Muscle layer of colon (tissue), 2 donors: ENCODE results near the gene TAF4.

Source experiments
- H3K27ac ChIP-seq: one replicate; pipeline ENCODE4 v1.7.0; 2013; ENCODE audit warnings: low read depth, mild to moderate bottlenecking, low read length, moderate library complexity
- H3K27me3 ChIP-seq, 2 donors: one replicate each; pipeline ENCODE4 v1.7.0; 2013; ENCODE audit warnings: low read length in 2 of 2, mild to moderate bottlenecking in 2 of 2; ENCODE audit not compliant: insufficient read depth in 2 of 2, control insufficient read depth in 1 of 2
- H3K36me3 ChIP-seq: one replicate; pipeline ENCODE4 v1.7.0; 2013; ENCODE audit warnings: mild to moderate bottlenecking, low read length; ENCODE audit not compliant: insufficient read depth
- H3K4me1 ChIP-seq: one replicate; pipeline ENCODE4 v1.7.0; 2013; ENCODE audit warnings: mild to moderate bottlenecking, low read length; ENCODE audit not compliant: insufficient read depth
- H3K4me3 ChIP-seq, 2 donors: one replicate each; pipeline ENCODE4 v1.7.0; 2013; ENCODE audit warnings: low read length in 2 of 2, low read depth in 1 of 2, mild to moderate bottlenecking in 1 of 2, moderate library complexity in 1 of 2
- H3K9ac ChIP-seq: one replicate; pipeline ENCODE4 v1.7.0; 2013; ENCODE audit warnings: low read length
- H3K9me3 ChIP-seq: one replicate; pipeline ENCODE4 v1.7.0; 2013; ENCODE audit warnings: mild to moderate bottlenecking, low read length
- donor health status: abdominal sarcoma.
- donor health status: Adenocarcinoma of cecum.

The TAF4 gene

GRCh38 chr20:61931476-61932198 lies 134.0 kb downstream of the TAF4 start:
- peaks cover 0 to 4% of the 10 kb centered on the region in 2 donors for H3K27me3 ChIP-seq
- no peaks in the 10 kb centered on the region for H3K9me3 ChIP-seq
- no peak overlapping the region for H3K4me3 ChIP-seq
- no peak overlapping the region for H3K9ac ChIP-seq
- no peak overlapping the region for H3K27ac ChIP-seq
- H3K4me1 ChIP-seq: no peaks in the 10 kb centered on the region
- H3K36me3 ChIP-seq: no peaks in the 10 kb centered on the region

- no peaks in the 10 kb centered on the region for H3K9me3 ChIP-seq
- peaks cover 0 to 4% of the 10 kb centered on the region in 2 donors for H3K27me3 ChIP-seq
- no peaks in the 10 kb centered on the region for H3K36me3 ChIP-seq
- H3K9ac ChIP-seq: no peak overlapping the region
- H3K4me1 ChIP-seq: no peaks in the 10 kb centered on the region
- no peak overlapping the region for H3K4me3 ChIP-seq
- H3K27ac ChIP-seq: no peak overlapping the region
Measured at GRCh38 chr20:61930776-61931475, 134.8 kb downstream of the TAF4 start.

GRCh38 chr20:61929971-61930666 lies 135.6 kb downstream of the TAF4 start:
- H3K9ac ChIP-seq: no peak overlapping the region
- peaks cover 0 to 4% of the 10 kb centered on the region in 2 donors for H3K27me3 ChIP-seq
- no peaks in the 10 kb centered on the region for H3K36me3 ChIP-seq
- H3K4me1 ChIP-seq: no peaks in the 10 kb centered on the region
- H3K9me3 ChIP-seq: no peaks in the 10 kb centered on the region
- H3K27ac ChIP-seq: no peak overlapping the region
- H3K4me3 ChIP-seq: no peak overlapping the region

GRCh38 chr20:61929561-61929960 lies 136.1 kb downstream of the TAF4 start:
- H3K36me3 ChIP-seq: no peaks in the 10 kb centered on the region
- H3K27ac ChIP-seq: no peak overlapping the region
- no peak overlapping the region for H3K4me3 ChIP-seq

GRCh38 chr20:61927826-61928541 lies 137.7 kb downstream of the TAF4 start:
- Histone ChIP-seq H3K9me3 (no peaks in the 10 kb centered on the region), H3K36me3 (no peaks in the 10 kb centered on the region), H3K9ac (no peak overlapping the region), H3K27ac (no peak overlapping the region), H3K4me3 (no peak overlapping the region), H3K27me3 (peaks cover 0 to 4% of the 10 kb centered on the region in 2 donors), H3K4me1 (no peaks in the 10 kb centered on the region)

More at GRCh38 chr20:61929561-61929960, 136.1 kb downstream of the TAF4 start:
- peaks cover 0 to 4% of the 10 kb centered on the region in 2 donors for H3K27me3 ChIP-seq
- H3K4me1 ChIP-seq: no peaks in the 10 kb centered on the region
- H3K9ac ChIP-seq: no peak overlapping the region
- H3K9me3 ChIP-seq: no peaks in the 10 kb centered on the region

- no peaks in the 10 kb centered on the region for H3K36me3 ChIP-seq
- no peak overlapping the region for H3K9ac ChIP-seq
- H3K9me3 ChIP-seq: no peaks in the 10 kb centered on the region
- no peaks in the 10 kb centered on the region for H3K4me1 ChIP-seq
- H3K27ac ChIP-seq: no peak overlapping the region
- peaks cover 0 to 4% of the 10 kb centered on the region in 2 donors for H3K27me3 ChIP-seq
- H3K4me3 ChIP-seq: no peak overlapping the region
Measured at GRCh38 chr20:61927193-61927825, 138.4 kb downstream of the TAF4 start.

- Histone ChIP-seq H3K4me3 (no peak overlapping the region), H3K27me3 (peaks cover 0 to 4% of the 10 kb centered on the region in 2 donors), H3K27ac (no peak overlapping the region), H3K9me3 (no peaks in the 10 kb centered on the region), H3K36me3 (no peaks in the 10 kb centered on the region), H3K9ac (no peak overlapping the region), H3K4me1 (no peaks in the 10 kb centered on the region)
Measured at GRCh38 chr20:61926796-61927192, 138.9 kb downstream of the TAF4 start.

- H3K27ac ChIP-seq: no peak overlapping the region
- no peak overlapping the region for H3K4me3 ChIP-seq
- H3K4me1 ChIP-seq: no peaks in the 10 kb centered on the region
- no peaks in the 10 kb centered on the region for H3K36me3 ChIP-seq
- no peaks in the 10 kb centered on the region for H3K9me3 ChIP-seq
- H3K9ac ChIP-seq: no peak overlapping the region
- peaks cover 0 to 4% of the 10 kb centered on the region in 2 donors for H3K27me3 ChIP-seq
Measured at GRCh38 chr20:61926253-61926613, 139.4 kb downstream of the TAF4 start.

GRCh38 chr20:61925555-61926252 lies 140.0 kb downstream of the TAF4 start:
- H3K4me1 ChIP-seq: no peaks in the 10 kb centered on the region
- no peak overlapping the region for H3K27ac ChIP-seq
- no peak overlapping the region for H3K4me3 ChIP-seq
- no peaks in the 10 kb centered on the region for H3K9me3 ChIP-seq
- H3K9ac ChIP-seq: no peak overlapping the region
- no peaks in the 10 kb centered on the region for H3K36me3 ChIP-seq
- H3K27me3 ChIP-seq: peaks cover 0 to under 1% of the 10 kb centered on the region in 2 donors

GRCh38 chr20:61924858-61925554 lies 140.7 kb downstream of the TAF4 start:
- no peaks in the 10 kb centered on the region for H3K9me3 ChIP-seq

More at GRCh38 chr20:61924858-61925554, 140.7 kb downstream of the TAF4 start:
- Histone ChIP-seq H3K4me1 (no peaks in the 10 kb centered on the region), H3K27me3 (no peaks in the 10 kb centered on the region), H3K4me3 (no peak overlapping the region), H3K9ac (no peak overlapping the region), H3K27ac (no peak overlapping the region), H3K36me3 (no peaks in the 10 kb centered on the region)
